AG04449 (cell line): ENCODE data around the gene OR10K1.

Experiments used
- CTCF ChIA-PET: fragments of 350-600 bp; formaldehyde crosslinking; extraction: SDS; loops from one replicate; lab custom pipeline; 2021; ENCODE audit warnings: antibody characterized with exemption; lab: Yijun Ruan, JAX
- POLR2A ChIA-PET: fragments of 400-600, 350-600 bp; formaldehyde crosslinking; extraction: SDS; loops from one replicate; lab custom pipeline; 2020; ENCODE audit warnings: antibody characterized with exemption, inconsistent platforms; lab: Yijun Ruan, JAX
- DNase-seq: peaks from one replicate; pipeline ENCODE4 v3.0.0-alpha.2; 2010; ENCODE audit warnings: low read depth, low spot score
- H3K4me3 ChIP-seq: 2 replicates; pipeline ENCODE4 v1.5.1; 2011; ENCODE audit warnings: low read depth, mild to moderate bottlenecking, control low read depth, low read length
- CTCF ChIP-seq: IDR thresholded peaks from one replicate; pipeline ENCODE4 v1.5.1; 2011; ENCODE audit warnings: mild to moderate bottlenecking, moderate library complexity, low read length, control low read depth, inconsistent platforms; ENCODE audit not compliant: insufficient read depth; ENCODE audit errors: missing control alignments

The OR10K1 gene

GRCh38 chr1:158434741-158435140, 26.9 kb upstream of the OR10K1 start:
- H3K4me3 ChIP-seq, result no peak overlapping the region
- CTCF ChIA-PET, result no interaction called here
- POLR2A ChIA-PET, result no interaction called here
- no peak for TF ChIP-seq CTCF
- DNase-seq, result no peak

GRCh38 chr1:158445376-158445775, 16.3 kb upstream of the OR10K1 start:
- ChIA-PET POLR2A (no interaction called here), CTCF (no interaction called here)

GRCh38 chr1:158454537-158454936, 7.1 kb upstream of the OR10K1 start:
- CTCF ChIA-PET, result no interaction called here
- H3K4me3 ChIP-seq, result no peak overlapping the region
- no peak for TF ChIP-seq CTCF
- DNase-seq, result no peak
- POLR2A ChIA-PET, result no interaction called here

More at GRCh38 chr1:158445376-158445775, 16.3 kb upstream of the OR10K1 start:
- TF ChIP-seq CTCF, result no peak
- H3K4me3 ChIP-seq, result no peak overlapping the region
- no peak for DNase-seq

GRCh38 chr1:158457246-158457645, 4.4 kb upstream of the OR10K1 start:
- H3K4me3 ChIP-seq, result no peak overlapping the region
- ChIA-PET POLR2A (no interaction called here), CTCF (no interaction called here)
- no peak for DNase-seq
- no peak for TF ChIP-seq CTCF

GRCh38 chr1:158458263-158458662, 3.4 kb upstream of the OR10K1 start:
- ChIA-PET POLR2A (no interaction called here), CTCF (no interaction called here)
- no peak for TF ChIP-seq CTCF
- no peak for DNase-seq
- H3K4me3 ChIP-seq, result no peak overlapping the region

GRCh38 chr1:158471920-158472319, 10.3 kb downstream of the OR10K1 start, which contains the start of gene OR10R2:
Gene OR10R2 (plus strand): TSS chr1:158472220. CDS start chr1:158472326, 106 bp downstream.
- no peak for DNase-seq
- TF ChIP-seq CTCF, result no peak
- POLR2A ChIA-PET, result no interaction called here
- CTCF ChIA-PET, result no interaction called here
- H3K4me3 ChIP-seq, result no peak within 1 kb of the TSS
